Endothelial cell of hepatic sinusoid (primary cell): Measurements from ENCODE around the gene CACNA1S.

Experiments used
- in situ Hi-C: cut with HindIII; loops from 2 replicates; pipeline ENCODE4 v1.10.0; 2017; ENCODE audit warnings: low sequenced_read_pairs

Gene CACNA1S

DNA sequence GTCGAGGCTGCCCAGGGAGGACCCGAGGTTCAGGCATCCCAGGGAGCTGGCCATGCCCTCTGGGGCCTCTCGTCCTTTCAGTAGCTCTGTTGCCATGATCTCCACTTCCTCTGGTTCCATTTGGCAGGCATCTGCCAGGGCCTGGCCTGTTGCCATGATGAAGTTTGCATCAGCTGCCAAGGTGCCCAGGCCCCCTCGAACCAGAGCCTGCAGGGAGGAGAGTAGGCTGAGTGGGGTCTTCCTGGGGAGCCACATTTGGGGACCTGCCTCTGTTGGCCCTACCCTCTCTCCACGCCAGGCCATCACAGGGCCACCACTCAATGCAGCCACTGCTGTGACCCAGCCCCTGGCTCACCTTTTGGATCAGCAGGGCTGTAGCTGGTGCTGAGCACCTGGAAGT is 72.3 kb downstream of the CACNA1S start:
- in situ Hi-C loops: loop anchor here (5.0 to 10.0 kb wide), 2 partner anchors 67 to 75 kb away; no protein-coding TSS in a partner anchor

DNA sequence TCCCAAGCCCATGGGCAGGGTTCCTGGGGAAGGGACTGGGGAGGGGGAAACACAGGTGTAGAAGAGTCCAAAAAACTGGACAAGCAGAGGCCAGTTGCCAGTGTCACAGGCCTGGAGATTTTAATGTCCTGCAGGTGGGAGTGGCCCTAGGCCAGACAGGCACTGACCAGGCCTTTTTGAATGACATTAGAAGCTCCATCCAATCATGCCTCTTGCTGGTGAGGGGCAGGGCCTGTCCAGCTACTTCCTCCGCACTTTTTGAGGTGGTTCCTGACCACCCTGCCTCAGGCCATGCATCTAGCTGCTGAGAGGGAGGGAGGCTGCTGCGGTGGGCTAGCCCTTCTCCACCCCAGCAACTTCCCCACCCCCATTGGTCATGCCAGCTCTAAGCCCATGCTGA is 72.8 kb downstream of the CACNA1S start:
- in situ Hi-C loops: no loop called here

DNA sequence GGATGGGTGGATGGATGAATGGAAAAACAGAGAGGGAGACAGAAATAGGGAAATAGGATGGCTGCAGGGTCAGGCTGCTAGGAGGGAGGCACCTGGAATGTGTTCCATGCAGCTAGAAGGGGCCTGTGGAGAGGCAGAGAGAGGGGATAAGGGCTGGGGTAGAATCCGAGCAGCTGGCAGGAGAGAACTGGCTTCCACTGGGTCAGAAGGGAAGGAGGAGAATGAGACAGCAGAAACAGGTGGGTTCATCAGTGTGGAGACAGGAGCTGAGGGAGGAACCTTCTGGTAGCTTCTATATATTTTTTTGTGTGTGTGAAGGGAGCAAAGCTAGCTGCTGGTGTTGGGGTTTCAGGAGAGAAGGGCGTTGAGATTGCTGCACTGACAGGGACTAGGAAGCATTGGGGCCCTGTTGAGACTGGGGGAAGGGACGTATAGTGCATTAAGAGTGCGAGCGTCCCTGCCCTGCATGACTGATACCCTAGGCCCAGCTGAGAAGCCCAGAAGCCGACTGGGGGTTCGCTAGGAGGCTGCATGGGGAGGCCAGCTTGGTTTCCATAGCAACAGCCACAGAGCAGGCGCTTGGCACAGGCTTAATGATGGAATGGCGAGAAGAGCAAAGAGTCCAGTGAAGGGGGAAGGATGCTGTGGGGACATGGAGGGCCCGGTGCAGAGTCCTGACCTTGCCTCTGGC is 73.9 kb downstream of the CACNA1S start:
- in situ Hi-C loops: no loop called here

DNA sequence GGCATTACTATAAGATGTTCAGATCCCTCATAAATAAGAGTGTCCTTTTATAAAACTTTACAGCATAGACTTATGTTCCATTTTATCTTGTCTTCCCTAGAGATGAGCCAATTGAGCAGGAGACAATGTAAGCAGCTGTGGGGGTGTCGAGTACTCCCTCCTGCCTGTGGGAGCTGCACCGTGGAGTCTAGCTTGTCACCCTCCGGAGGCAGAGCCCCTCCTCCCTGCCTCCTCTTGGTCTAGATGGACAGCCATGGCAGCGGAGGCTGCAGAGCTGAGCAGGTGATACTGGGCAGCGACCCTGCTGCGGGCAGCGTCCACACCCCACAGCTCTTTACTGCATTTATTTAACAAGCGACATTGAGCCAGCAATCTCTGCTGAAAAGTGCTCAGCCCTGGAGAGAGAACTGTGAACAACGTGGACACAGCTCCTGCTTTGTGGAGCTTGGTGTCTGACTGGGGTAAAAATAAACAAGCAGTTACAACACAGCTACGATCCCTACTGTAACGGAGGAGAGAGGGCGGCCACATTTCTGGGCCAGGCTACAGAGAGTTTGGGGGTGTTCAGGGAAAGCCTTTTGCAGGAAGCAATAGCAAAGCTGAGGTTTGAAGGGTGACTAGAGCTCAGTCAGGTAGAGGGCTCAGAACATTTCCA is 75.9 kb downstream of the CACNA1S start:
- in situ Hi-C loops: no loop called here

DNA sequence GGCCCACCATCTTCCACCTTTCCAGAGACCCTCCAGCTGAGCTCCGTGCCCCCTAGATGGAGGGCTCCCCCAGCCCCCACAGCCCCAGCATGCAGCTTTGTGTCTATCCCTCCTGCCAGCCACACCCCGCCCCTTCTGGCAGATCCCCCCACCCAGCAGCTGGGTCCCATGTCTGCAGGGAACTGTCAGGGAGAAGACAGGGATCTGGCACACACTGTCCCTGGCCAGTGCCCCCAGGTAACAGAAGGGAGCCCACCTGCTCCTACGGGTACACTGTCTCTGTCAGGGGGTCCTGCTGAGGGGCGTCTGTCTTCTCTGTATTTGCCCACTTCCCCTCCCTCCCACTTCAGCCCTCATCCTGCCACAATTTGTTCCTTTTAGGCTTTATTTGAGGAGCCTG is 77.6 kb downstream of the CACNA1S start:
- in situ Hi-C loops: no loop called here

DNA sequence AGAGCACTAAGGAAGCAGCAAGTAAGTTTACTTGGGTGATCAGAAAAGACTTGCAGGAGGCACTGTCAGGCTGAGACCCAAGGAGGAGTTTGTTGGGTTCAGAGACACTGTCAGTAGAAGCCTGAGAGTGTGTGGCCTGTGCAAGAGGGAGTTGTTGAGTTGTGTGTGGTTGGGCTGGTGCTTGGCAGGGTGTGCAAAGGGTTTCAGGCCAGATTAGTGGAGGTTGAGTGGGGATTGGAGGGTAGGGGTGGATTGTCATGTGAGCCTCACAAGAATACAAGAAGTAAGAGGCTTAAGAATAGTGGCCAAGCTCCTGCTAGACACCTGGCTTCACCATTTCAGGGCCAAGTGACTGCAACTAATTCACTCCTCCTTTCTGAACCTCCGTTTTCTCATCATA is 79.8 kb downstream of the CACNA1S start:
- in situ Hi-C loops: no loop called here

DNA sequence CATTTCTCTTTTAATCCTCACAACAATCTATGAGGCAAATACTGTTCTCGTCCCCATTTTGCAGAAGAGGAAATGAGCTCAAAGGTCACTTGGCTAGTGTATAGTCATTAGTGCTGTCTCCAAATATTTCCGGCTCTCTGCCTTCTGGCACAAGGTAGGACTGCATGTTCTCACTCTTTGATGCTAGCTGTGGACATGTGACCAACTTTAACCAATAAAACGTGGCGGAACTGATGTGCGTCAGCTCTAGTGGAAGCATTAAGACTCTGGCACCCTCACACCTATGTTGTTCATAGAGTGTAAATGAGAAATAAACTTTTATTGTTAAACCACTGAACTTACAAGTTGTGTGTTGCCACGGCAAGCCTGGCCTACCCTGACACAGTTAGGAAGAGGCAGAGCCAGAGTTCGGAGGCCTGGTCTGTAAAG is 83.8 kb downstream of the CACNA1S start:
- in situ Hi-C loops: no loop called here

DNA sequence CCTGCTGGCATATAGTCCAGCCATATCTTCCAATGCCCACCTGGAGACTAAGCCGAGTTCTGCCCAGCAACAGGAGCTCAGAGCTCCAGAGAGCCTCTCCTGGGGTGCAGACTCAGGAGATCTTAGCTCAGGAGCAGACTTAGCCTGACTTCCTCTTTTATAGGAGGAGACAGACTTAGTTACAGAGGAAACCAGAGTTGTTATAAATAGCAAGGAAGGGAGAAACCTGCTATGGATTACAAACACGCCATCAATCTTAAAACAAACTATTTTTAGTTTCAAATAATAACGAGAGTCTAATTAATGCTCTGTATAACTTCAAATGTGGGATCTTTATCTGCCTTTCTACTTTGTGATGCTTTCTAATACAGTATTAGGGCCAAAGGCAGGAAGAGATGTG is 85.4 kb downstream of the CACNA1S start:
- in situ Hi-C loops: no loop called here

DNA sequence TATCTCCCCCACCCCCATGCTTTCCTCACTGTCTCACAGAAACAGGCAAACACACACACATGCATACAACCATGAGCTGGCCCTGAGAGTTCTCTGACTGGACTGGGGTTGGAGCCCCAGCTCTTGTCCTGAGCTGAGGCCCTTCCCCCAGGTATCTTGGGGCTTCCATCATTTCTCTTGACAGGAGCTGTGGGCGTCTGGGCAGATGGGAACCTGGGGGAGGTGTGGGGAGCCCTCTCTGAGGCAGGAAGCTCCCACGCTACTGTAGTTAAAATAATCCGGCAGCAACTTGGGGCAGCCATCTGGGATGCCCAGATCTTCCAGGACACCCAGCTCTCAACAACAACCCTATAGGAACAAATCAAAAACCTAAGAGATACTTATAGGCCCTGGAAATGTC is 86.0 kb downstream of the CACNA1S start:
- in situ Hi-C loops: no loop called here

DNA sequence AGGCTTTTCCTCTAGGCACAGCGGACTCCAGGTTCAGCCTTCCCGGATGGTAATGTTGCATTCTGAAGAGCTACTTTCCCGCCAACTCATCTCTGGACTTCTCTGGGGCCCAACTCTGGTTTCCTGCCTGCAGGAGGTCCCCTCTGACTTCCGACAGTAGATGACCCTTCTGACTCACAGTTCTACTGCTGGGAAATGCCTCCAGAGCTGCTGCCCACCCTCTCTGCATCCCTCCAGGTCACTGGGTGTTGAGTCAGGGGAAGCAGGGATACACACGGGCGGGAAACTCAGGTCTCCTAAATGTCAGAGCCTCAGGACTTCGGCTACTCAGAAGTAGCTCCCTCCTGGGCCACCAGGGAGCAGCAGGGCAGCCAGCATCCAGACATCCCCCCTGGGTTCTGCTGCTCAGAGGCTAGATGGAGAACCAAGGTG is 86.6 kb downstream of the CACNA1S start:
- in situ Hi-C loops: no loop called here

DNA sequence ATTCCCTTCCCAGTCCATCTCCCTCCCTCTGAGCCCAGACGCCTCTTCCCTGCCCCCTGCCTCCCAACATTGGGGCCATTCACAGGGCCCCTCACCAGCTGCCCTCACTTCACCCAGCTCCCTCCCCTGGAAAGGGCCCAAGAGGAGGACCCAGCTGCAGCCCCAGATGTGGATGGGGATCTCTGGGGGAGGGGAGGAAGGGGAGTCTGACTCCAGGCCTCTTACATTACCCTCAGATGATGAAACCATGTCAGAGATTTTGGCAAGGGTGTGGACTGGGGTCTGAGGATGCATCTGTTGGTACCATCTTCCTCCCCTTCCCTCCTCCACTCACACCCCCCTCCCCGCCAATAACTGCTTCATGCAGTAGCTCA is 87.6 kb downstream of the CACNA1S start:
- in situ Hi-C loops: loop anchor here (5.0 kb wide), 1 partner anchor 57 kb away; no protein-coding TSS in a partner anchor

DNA sequence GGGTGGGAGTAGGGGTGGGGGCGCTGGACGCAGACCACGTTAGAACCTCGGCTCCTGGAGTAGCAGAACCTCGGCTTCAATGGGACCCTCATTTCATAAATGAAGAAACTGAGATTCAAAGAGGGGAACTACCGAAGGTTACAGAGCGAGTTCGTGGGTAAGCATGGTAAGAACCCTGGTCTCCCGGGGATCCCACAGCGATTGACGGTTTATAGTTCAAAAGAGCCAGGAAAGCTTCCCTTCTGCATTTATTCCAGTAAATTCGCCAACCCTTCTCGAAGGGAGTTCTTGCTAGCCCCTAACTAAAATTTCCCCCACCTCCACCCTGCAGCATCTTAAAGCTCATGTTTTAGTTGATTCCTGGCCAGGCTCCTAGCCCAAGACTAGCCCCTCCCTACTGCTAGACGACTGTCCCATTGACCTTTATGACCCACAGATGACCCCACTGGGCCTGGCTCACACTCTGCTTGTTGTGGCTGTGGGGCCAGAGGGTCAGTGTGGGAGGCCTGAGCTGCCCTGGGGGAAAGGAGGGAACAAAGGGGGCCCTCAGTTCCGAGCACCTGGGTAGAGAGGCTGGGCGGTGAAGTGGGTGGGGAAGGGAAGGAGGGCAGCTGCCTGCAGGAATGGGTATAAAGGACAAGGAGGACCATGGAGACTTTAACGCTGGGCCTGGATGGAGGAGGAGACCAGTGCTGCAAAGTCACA is 88.2 kb downstream of the CACNA1S start:
- in situ Hi-C loops: loop anchor here (5.0 kb wide), 1 partner anchor 57 kb away; no protein-coding TSS in a partner anchor

DNA sequence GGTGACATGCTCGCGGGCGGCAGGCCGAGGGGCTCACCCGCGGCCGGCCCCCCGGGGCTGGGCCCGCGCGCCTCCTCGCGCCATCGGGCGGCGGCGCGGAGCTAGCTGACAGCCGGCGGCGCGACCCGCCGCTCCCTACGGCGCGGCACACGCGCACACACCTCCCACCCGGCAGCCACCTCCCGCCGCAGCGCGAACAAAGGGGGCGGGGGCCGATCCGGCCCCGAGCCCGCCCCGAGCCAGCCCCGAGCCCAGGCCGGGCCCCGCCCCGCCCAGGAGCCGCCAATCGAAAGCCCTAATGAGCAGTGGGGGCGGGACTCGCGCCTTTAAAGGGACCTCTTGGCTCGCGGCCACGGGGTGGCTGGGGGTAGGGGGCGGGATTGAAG is 88.7 kb downstream of the CACNA1S start, which contains the start of gene KIF21B:
Gene KIF21B, minus strand, starts transcription at position 198 of the 386 bp plus-strand sequence. CDS start 331 bp downstream, outside the sequence.
- in situ Hi-C loops: loop anchor here (5.0 kb wide), 1 partner anchor 56 kb away; no protein-coding TSS in a partner anchor

DNA sequence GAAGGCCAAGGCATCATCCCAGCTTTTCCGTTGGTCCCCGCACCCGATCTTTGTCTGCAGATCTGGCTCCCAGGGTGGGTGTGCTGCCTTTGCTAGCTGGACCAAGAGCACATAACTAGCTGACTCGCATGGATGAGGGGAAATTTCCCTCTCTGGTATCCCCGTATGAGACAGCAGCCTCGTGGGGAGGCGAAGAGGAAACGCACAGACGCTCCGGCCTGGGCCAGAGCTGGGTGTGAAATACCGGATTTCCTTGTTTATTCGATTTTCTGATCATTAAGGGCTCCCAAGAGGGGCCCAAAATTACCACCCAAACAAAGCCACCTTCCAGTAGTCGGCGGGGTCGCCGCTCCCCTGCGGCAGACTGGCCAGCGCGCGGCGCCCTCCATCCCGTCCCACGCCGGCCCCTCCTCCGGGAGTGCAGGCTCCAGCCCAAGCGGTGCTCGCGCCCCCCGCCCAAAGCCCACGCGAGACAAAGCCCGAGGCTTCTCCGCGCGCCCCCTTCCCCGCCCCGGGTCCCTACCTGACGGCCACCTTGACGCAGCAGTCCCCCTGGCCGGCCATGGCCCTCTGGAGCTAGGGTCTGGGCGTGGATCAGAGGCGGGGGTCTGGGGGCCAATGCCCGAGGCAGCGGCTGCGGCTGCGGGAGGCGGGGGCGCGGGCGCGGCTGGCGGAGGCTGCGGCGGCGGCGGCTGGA is 89.3 kb downstream of the CACNA1S start:
- in situ Hi-C loops: loop anchor here (5.0 kb wide), 1 partner anchor 56 kb away; no protein-coding TSS in a partner anchor

DNA sequence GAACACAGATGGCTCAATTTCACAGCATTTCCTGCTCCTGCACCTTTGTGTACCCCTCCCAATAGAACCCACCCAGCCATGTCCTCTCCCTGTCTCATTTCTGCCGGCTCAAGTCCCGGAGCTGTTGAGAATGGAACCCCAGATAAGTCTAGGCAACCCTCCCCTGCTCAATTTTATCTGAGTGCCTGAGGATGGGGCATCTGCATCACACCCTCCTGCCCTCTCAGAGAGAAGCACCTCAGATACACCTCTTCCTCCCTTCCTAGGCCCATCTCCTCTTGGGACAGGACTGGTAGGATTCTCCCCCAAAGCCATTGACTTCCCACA is 89.8 kb downstream of the CACNA1S start:
- in situ Hi-C loops: loop anchor here (5.0 kb wide), 1 partner anchor 55 kb away; no protein-coding TSS in a partner anchor

DNA sequence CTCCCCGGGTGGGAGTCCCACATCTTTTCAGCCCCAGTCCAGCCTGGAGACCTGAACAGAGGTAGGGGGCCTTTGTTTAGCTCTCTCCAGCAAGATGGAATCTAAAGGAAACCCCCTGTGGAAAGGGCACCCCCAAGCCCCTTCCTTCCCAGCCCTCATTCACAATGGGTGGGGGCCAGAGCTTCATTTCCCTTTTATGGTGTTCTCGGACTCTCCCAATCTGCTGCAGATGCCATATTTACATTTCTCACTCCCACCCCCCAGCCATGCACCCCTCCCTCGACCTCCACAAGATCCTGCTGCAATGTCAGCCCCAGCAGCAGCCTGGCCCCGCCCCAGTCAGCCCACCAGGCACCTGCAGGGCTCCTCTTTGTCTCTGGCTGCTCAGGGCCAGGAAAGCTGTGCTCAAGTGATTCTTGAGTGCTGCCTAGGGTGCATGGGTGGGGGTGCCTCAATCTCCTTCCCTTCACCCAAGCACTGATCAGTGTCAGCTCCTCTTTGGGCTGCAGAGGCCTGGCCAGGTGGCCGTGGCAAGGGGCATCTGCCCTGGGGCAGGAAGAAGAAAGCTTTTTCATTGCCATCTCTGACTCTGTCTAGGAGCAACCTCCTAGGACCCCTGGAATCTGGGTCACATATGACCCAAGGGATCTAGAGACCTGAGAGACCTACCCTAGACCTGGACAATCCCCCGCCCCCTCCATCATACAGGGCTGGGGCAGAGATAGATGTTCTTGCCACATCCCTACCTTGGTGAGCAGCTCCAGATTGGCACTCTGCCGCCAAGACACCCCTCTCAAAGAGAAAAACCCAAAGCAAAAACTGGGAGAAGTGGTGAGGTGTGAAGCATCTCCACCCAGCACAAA is 90.4 kb downstream of the CACNA1S start:
- in situ Hi-C loops: loop anchor here (5.0 kb wide), 1 partner anchor 55 kb away; no protein-coding TSS in a partner anchor

DNA sequence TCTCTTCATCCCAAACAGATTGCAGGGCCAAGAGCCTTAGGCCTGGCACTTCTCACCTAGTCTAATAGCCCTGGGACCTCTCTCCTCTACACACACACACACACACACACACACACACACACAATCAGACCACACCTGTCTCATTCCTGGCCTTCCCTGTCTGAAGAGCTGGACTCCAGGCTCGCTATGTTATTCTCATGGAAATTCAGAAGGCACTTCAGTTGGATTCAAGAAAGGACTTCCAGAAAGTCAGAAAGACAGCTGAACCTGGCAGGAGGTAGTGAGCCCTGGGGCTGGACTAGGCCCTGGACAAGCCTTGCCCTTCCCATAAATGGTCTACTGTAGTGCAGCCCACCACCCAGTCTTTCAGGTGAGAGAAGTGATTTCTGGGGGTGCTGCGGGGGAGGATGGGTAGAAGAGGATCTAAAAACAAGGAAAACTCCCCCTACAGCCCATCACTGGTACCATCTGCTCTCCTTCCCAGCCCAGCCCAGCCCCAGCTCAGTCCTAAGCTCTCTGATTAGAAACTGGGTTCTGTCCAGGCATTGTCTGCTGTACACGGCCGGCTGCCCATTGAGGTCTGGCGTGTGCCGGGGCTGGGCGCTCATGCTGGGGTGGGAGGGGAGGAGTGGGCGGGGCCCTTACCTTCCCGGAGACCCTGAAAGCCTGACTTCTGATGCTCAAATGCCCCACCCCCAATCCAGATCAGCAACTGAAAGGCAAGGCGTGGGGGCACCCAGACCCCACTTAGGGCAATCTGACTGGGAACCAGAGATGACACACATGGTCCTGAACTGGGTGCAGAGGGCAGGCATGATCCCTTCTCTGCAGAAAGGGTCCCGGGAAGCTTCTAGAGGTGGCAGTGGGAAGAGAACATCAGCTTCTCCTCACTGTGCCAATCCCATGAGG is 91.3 kb downstream of the CACNA1S start:
- in situ Hi-C loops: loop anchor here (5.0 kb wide), 1 partner anchor 54 kb away; no protein-coding TSS in a partner anchor

DNA sequence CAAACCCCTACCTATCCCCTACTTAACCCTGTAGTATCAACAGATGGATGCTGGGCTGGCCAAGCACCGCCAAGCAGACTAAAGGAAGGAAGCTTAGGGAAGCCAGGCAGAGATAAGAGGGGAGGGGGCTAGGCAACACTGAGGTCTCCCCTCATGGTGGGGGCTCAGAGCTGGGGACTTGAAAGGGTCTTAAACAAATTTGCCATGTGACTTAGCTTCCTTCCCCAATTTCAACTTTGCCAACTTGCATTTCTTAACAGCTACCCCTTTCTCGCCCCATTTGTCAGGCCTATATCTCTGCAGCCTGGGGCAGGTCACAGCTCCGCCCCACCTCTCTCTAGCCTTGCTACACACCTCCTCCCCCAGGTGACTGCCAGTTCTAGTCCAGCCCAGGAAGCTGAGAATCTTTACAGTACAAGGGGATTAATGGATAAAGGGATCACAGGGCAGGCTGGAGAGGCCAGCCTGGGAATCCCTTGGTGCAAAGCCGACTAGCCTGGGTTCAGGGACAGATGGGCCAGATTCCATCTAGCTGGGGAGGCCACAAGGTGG is 92.1 kb downstream of the CACNA1S start:
- in situ Hi-C loops: loop anchor here (5.0 kb wide), 1 partner anchor 53 kb away; no protein-coding TSS in a partner anchor
